Kidney (tissue), 14 donors: ENCODE measurements around the gene MFAP4. TPM values are rescaled to one million over a fixed set of nuclear protein-coding genes. Genes with fewer than 3 reads are reported as not detected.

ENCODE experiments used
- DNase-seq, 5 donors: peaks; one replicate each; pipeline ENCODE4 v3.0.0-alpha.2; 2013 to 2020
- FAIRE-seq: peaks from 2 replicates; lab custom pipeline; 2012; peaks lifted over from hg19 to GRCh38; lab: Jason Lieb, UNC
- H3K27ac ChIP-seq, 2 donors: one replicate each; pipeline ENCODE4 v1.7.0; 2013; ENCODE audit warnings: low read depth in 2 of 2, low read length in 2 of 2, inconsistent platforms in 1 of 2
- H3K27me3 ChIP-seq: one replicate; pipeline ENCODE4 v1.7.1; 2013; ENCODE audit warnings: low read length, inconsistent platforms; ENCODE audit not compliant: control insufficient read depth, insufficient read depth
- H3K36me3 ChIP-seq, 3 donors: one replicate each; pipeline versions ENCODE4 v1.7.0 to v1.7.1; 2013; ENCODE audit warnings: low read length in 3 of 3, control low read depth in 1 of 3, inconsistent platforms in 1 of 3; ENCODE audit not compliant: insufficient read depth in 3 of 3, control insufficient read depth in 2 of 3
- H3K4me1 ChIP-seq, 3 donors: one replicate each; pipeline versions ENCODE4 v1.7.0 to v1.7.1; 2013; ENCODE audit warnings: low read length in 3 of 3, inconsistent platforms in 1 of 3, low read depth in 1 of 3; ENCODE audit not compliant: control insufficient read depth in 2 of 3, insufficient read depth in 2 of 3
- H3K4me3 ChIP-seq, 3 donors: one replicate each; pipeline versions ENCODE4 v1.7.0 to v1.8.1; 2013; ENCODE audit warnings: low read length in 3 of 3, control low read depth in 1 of 3, inconsistent platforms in 1 of 3
- H3K9ac ChIP-seq, 3 donors: one replicate each; pipeline versions ENCODE4 v1.7.0 to v1.7.1; 2013; ENCODE audit warnings: low read length in 3 of 3, control low read depth in 1 of 3, inconsistent platforms in 1 of 3
- H3K9me3 ChIP-seq, 3 donors: one replicate each; pipeline versions ENCODE4 v1.7.0 to v1.7.1; 2013; ENCODE audit warnings: low read length in 3 of 3, control low read depth in 1 of 3, inconsistent platforms in 1 of 3; ENCODE audit not compliant: control insufficient read depth in 2 of 3, insufficient read depth in 1 of 3
- intact Hi-C: fragments of 100-400 bp; cut with DNase I; formaldehyde crosslinking; loops from one replicate; pipeline ENCODE4 v1.11.1; 2022
- polyA plus RNA-seq: library from polyadenylated mRNA; stranded (reverse); fragments of 350-450 nt; fragmentation: Illumina TruSeq; extraction: RNeasy Lipid Tissue Mini Kit (QIAGEN cat#74804); gene quantifications from one replicate; pipeline ENCODE4 v1.2.3, GENCODE V29; 2014; ENCODE audit warnings: low read depth, low replicate concordance; ENCODE audit not compliant: insufficient read depth
- total RNA-seq: library from RNA; stranded (reverse); fragmentation: NEBNext Ultra II Directional; extraction: Animal tissue kit (Norgen Biotek cat#: 25700); gene quantifications from one replicate; pipeline ENCODE4 v1.2.1, GENCODE V29; 2021
- TF ChIP-seq, protein P1 (sequence below): IDR thresholded peaks from 3 replicates; pipeline ENCODE4 v1.5.1; 2012; ENCODE audit warnings: mild to moderate bottlenecking, moderate library complexity, borderline replicate concordance; ENCODE audit not compliant: insufficient read depth; ENCODE audit errors: extremely low read depth
- donor health status: control.
- donor health status: control.
- donor health status: control.
- donor health status: control.
- donor health status: control.
- donor health status: DM: yes; HTN: yes; CAD: no.
- donor health status: Normal renal cell carcinoma (clear cell type).

Gene MFAP4
- total and polyA plus RNA-seq, 2 donors from 2014 or later = 27.6 to 51.1 TPM

DNA sequence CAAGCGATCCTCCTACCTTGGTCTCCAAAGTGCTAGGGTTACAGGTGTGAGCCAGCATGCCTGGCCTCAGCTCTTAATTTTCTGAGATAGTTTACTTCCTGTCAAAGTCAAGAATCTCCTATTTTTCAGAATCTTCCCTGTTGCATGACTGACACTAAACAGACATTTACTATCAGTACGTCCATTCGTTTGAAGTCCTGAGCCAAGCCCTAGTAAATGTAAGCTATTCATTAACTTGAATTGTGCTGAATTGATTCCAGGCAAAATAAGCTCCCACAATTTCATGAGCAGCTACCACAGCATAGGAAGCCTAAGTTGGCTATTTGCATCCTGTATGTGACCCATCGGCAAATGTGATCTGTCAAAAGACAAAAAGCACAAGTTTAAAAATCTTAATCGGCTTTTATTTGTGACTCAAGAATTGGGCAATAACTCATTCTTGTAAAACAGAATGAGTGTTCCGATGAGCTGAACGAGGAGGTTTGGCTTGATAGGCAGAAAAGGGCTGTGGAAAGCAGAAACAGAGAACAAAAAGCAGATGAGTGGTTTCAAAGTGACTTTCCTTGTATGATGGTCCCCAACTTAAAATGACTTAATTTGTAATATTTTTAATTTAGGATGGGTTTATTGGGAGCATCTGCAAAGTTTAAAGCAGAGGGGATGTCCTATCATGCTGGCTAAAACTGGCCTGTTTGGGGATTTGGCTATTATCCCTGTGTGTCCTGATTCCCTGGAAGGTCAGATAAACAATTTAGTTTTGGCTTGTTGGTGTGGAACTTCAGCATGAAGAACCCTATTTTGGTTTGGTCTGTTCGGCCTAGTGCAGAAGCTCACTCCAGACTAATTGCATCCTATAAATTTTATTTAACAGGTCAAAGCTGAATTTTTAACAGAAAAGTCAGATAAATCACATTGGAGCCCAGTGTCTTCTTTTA, 38.2 kb upstream of the MFAP4 start:
- H3K27ac ChIP-seq = no peak overlapping the region
- no peak overlapping the region for H3K4me3 ChIP-seq
- no peak overlapping the region for H3K9ac ChIP-seq
- no peaks in the 10 kb centered on the region for H3K27me3 ChIP-seq
- DNase-seq = peak in 2 of 5 donors; percentile 49 to 76
- H3K9me3 ChIP-seq = no peaks in the 10 kb centered on the region
- no peak for FAIRE-seq
- peaks cover 0 to 6% (median 0%) of the 10 kb centered on the region in 3 donors for H3K4me1 ChIP-seq
- TF ChIP-seq, protein P1, sequence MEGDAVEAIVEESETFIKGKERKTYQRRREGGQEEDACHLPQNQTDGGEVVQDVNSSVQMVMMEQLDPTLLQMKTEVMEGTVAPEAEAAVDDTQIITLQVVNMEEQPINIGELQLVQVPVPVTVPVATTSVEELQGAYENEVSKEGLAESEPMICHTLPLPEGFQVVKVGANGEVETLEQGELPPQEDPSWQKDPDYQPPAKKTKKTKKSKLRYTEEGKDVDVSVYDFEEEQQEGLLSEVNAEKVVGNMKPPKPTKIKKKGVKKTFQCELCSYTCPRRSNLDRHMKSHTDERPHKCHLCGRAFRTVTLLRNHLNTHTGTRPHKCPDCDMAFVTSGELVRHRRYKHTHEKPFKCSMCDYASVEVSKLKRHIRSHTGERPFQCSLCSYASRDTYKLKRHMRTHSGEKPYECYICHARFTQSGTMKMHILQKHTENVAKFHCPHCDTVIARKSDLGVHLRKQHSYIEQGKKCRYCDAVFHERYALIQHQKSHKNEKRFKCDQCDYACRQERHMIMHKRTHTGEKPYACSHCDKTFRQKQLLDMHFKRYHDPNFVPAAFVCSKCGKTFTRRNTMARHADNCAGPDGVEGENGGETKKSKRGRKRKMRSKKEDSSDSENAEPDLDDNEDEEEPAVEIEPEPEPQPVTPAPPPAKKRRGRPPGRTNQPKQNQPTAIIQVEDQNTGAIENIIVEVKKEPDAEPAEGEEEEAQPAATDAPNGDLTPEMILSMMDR = no peak
- no peaks in the 10 kb centered on the region for H3K36me3 ChIP-seq
- intact Hi-C loops = no loop called here

DNA sequence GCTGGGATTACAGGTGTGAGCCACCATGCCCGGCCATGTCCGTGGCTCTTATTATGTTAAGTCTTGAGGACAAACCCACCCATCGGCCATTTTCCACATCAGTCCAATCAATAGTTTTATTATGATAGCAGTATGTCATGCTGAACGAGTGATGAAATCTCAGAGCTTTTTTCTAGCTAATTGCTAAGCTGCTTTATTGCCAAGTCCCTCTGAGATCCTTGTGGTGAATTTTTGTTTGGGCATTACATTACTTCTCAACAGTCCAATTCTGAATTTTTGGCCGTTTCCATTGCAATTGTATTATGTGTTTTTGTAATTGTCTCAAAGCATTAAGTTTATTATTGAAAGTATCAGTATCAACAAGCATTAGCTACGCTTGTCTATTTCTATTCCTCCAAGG, 34.9 kb upstream of the MFAP4 start:
- Histone ChIP-seq H3K4me1 (peaks cover 0 to 6% (median 0%) of the 10 kb centered on the region in 3 donors), H3K27ac (no peak overlapping the region), H3K9ac (no peak overlapping the region), H3K9me3 (no peaks in the 10 kb centered on the region), H3K36me3 (no peaks in the 10 kb centered on the region), H3K4me3 (no peak overlapping the region), H3K27me3 (no peaks in the 10 kb centered on the region)
- no peak for DNase-seq
- no peak for FAIRE-seq
- intact Hi-C loops = no loop called here
- TF ChIP-seq, protein P1 = no peak

DNA sequence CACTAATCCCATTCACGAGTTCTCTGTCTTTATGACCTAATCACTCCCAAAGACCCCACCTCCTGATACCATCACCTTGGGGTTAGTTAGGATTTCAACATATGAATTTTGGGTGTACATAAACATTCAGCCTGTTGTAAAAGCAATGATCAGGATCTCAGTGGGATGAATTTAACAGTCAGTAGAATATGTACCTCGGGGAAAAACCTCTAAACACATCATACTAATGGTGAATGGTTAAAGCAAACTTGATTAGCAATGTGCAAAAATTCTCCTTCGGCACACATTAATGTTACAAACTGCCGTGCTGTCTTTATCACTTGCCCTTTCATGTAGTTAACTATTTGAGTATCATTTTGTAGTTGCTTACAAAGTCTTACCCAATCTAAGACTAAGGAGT, 34.2 kb upstream of the MFAP4 start:
- no peak overlapping the region for H3K9ac ChIP-seq
- FAIRE-seq (no peak), DNase-seq (no peak)
- no peaks in the 10 kb centered on the region for H3K9me3 ChIP-seq
- intact Hi-C loops = no loop called here
- peaks cover 0 to 6% (median 0%) of the 10 kb centered on the region in 3 donors for H3K4me1 ChIP-seq
- H3K27ac ChIP-seq = no peak overlapping the region
- H3K4me3 ChIP-seq = no peak overlapping the region
- H3K27me3 ChIP-seq = no peaks in the 10 kb centered on the region
- H3K36me3 ChIP-seq = no peaks in the 10 kb centered on the region
- TF ChIP-seq, protein P1 = no peak
